Activated naive CD4-positive, alpha-beta T cell treated with anti-CD3 and anti-CD28 coated beads, Interleukin-2, amount 50 U/mL, for 24 hours (primary cell): Measurements from ENCODE around the gene SLC25A28.
A peak's percentile ranks its signal among the peaks of the same experiment; 100 is the strongest.
"Not testable (repeated sequence)": the region's sequence is repeated elsewhere in the genome, so short reads cannot be mapped to it uniquely, and the experiment has no call there.

Experiments
- H3K27ac Mint-ChIP-seq: one replicate; pipeline ENCODE4 v1.8.0; 2021; ENCODE audit warnings: mild to moderate bottlenecking, mixed read lengths
- H3K27me3 Mint-ChIP-seq: one replicate; pipeline ENCODE4 v1.8.0; 2021; ENCODE audit warnings: mixed read lengths
- H3K36me3 Mint-ChIP-seq: one replicate; pipeline ENCODE4 v1.8.0; 2021; ENCODE audit warnings: mixed read lengths
- H3K4me1 Mint-ChIP-seq: one replicate; pipeline ENCODE4 v1.8.0; 2021; ENCODE audit warnings: mixed read lengths
- H3K4me3 Mint-ChIP-seq: one replicate; pipeline ENCODE4 v1.8.0; 2021; ENCODE audit warnings: mild to moderate bottlenecking, mixed read lengths
- H3K9me3 Mint-ChIP-seq: one replicate; pipeline ENCODE4 v1.8.0; 2021; ENCODE audit warnings: mixed read lengths

SLC25A28 gene

GRCh38 chr10:99647601-99648151, 27.4 kb upstream of the SLC25A28 start:
- H3K27ac Mint-ChIP-seq: no peak overlapping the region
- H3K27me3 Mint-ChIP-seq: peaks cover 22% of the 10 kb centered on the region

DNA sequence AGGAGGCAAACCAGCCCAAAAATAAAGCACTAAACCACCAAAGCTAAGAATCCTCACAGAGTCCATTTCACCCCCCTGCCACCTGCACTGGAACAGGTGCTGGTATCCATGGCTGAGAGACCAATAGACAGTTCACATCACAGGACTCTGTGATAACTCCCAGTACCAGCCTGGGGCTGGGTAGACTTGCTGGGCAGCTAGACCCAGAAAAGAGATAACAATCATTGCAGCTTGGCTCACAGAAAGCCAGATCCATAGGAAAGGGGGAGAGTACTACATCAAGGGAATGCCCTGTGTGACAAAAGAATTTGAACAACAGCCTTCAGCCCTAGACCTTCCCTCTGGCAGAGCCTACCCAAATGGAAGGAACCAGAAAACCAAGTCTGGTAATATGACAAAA, 13.6 kb upstream of the SLC25A28 start:
- H3K36me3 Mint-ChIP-seq: peaks cover 1% of the 10 kb centered on the region
- H3K27ac Mint-ChIP-seq: no peak overlapping the region
- no peaks in the 10 kb centered on the region for H3K9me3 Mint-ChIP-seq
- no peaks in the 10 kb centered on the region for H3K4me1 Mint-ChIP-seq
- no peak overlapping the region for H3K4me3 Mint-ChIP-seq
- H3K27me3 Mint-ChIP-seq: peaks cover 22% of the 10 kb centered on the region

More at GRCh38 chr10:99647601-99648151, 27.4 kb upstream of the SLC25A28 start:
- Mint-ChIP-seq H3K4me1 (no peaks in the 10 kb centered on the region), H3K9me3 (no peaks in the 10 kb centered on the region), H3K36me3 (peaks cover 3% of the 10 kb centered on the region), H3K4me3 (no peak overlapping the region)

GRCh38 chr10:99631496-99631895, 11.3 kb upstream of the SLC25A28 start:
- Mint-ChIP-seq H3K9me3 (no peaks in the 10 kb centered on the region), H3K27ac (no peak overlapping the region), H3K4me3 (no peak overlapping the region), H3K27me3 (peaks cover 20% of the 10 kb centered on the region), H3K4me1 (no peaks in the 10 kb centered on the region), H3K36me3 (peaks cover 1% of the 10 kb centered on the region)

GRCh38 chr10:99630991-99631390, 10.8 kb upstream of the SLC25A28 start:
- Mint-ChIP-seq H3K4me3 (no peak overlapping the region), H3K27ac (no peak overlapping the region)

GRCh38 chr10:99630433-99630832, 10.2 kb upstream of the SLC25A28 start:
- peaks cover 1% of the 10 kb centered on the region for H3K36me3 Mint-ChIP-seq
- H3K27me3 Mint-ChIP-seq: peaks cover 20% of the 10 kb centered on the region
- H3K4me1 Mint-ChIP-seq: no peaks in the 10 kb centered on the region
- no peak overlapping the region for H3K27ac Mint-ChIP-seq
- H3K4me3 Mint-ChIP-seq: no peak overlapping the region
- no peaks in the 10 kb centered on the region for H3K9me3 Mint-ChIP-seq

More at GRCh38 chr10:99630991-99631390, 10.8 kb upstream of the SLC25A28 start:
- Mint-ChIP-seq H3K36me3 (peaks cover 1% of the 10 kb centered on the region), H3K27me3 (peaks cover 20% of the 10 kb centered on the region), H3K9me3 (no peaks in the 10 kb centered on the region), H3K4me1 (no peaks in the 10 kb centered on the region)

GRCh38 chr10:99629625-99629978, 9.4 kb upstream of the SLC25A28 start:
- Mint-ChIP-seq H3K4me3 (no peak overlapping the region), H3K4me1 (no peaks in the 10 kb centered on the region), H3K9me3 (no peaks in the 10 kb centered on the region), H3K27ac (no peak overlapping the region), H3K36me3 (peaks cover 1% of the 10 kb centered on the region), H3K27me3 (peaks cover 16% of the 10 kb centered on the region)

- Mint-ChIP-seq H3K27ac (no peak overlapping the region), H3K9me3 (no peaks in the 10 kb centered on the region)
Observed at GRCh38 chr10:99628923-99629624, 8.8 kb upstream of the SLC25A28 start.

DNA sequence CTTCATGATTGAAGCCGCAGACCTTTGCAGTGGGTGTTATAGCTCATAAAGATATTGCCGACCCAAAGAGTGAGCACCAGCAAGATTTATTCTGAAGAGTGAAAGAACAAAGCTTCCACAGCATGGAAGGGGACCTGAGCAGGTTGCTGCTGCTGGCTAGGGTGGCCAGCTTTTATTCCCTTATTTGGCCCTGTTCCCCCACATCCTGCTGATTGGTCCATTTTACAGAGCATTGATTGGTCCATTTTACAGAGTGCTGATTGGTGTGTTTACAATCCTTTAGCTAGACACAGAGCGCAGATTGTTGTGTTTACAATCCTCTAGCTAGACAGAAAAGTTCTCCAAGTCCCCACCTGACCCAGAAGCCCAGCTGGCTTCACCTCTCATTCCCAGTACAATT, 4.9 kb upstream of the SLC25A28 start:
- H3K4me3 Mint-ChIP-seq, H3K9me3 Mint-ChIP-seq, H3K36me3 Mint-ChIP-seq, H3K27me3 Mint-ChIP-seq, H3K27ac Mint-ChIP-seq: not testable (repeated sequence)
- H3K4me1 Mint-ChIP-seq: peaks cover 11% of the 10 kb centered on the region

More at GRCh38 chr10:99628923-99629624, 8.8 kb upstream of the SLC25A28 start:
- Mint-ChIP-seq H3K27me3 (peaks cover 11% of the 10 kb centered on the region), H3K4me1 (no peaks in the 10 kb centered on the region), H3K4me3 (no peak overlapping the region), H3K36me3 (no peaks in the 10 kb centered on the region)

DNA sequence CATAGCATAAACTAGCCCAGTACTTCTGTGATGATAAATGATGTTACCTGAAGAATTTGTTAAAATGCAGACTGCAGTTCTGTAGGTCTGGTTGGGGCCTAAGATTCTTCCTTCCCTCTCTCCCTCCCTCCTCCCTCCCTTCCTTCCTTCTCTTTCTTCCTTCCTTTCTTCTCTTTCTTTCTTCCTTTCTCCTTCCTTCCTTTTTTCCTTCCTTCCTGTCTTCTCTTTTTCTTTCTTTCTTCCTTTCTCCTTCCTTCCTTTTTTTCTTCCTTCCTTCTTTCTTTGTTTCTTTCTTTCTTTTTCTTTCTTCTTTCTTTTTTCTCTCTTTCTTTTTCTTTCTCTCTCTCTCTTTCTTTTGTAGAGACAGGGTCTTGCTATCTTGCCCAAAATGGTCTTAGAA, 3.7 kb upstream of the SLC25A28 start:
- H3K27ac Mint-ChIP-seq: peak overlapping the region; percentile 44
- peaks cover 15% of the 10 kb centered on the region for H3K4me1 Mint-ChIP-seq
- H3K4me3 Mint-ChIP-seq: no peak overlapping the region
- peaks cover under 1% of the 10 kb centered on the region for H3K36me3 Mint-ChIP-seq
- H3K27me3 Mint-ChIP-seq: peaks cover 3% of the 10 kb centered on the region
- H3K9me3 Mint-ChIP-seq: no peaks in the 10 kb centered on the region

DNA sequence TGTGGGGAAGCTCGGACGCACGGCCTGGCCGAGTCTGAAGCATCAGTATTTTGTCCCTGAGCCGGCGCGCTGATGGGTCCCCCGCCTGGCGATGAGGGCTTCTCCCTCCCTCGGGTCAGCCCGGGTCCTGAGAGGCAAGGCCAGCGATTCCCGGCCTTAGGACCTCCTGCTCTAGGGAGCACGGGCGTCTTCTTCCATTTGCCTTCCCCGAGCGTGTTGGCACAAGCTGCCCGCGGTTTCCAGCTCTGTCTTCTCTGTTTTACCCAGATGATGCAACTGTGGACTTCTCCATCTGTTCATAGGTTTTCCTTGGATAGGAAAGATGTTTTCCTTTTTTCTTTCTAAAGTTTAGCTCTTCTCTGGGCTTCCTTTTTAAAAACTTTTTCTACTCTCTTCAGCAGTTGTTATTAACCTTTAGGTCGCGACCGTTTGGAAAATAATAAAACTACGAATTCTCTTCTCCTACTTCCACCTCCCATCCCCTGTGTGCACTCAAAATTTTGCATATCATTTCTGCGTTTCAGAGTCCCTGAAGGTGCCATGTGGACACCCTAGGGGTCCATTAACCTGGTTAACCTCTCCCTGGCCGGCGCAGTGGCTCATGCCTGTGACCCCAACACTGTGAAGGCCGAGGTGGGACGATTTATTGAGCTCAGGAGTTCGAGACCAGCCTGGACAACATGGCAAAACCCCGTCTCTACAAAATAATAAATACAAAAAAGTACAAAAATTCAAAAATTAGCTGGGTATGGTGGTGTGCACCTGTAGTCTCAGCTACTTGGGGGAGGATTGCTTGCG, 1.4 kb upstream of the SLC25A28 start:
- Mint-ChIP-seq H3K27ac (peak overlapping the region; percentile 97), H3K4me1 (peaks cover 38% of the 10 kb centered on the region), H3K9me3 (no peaks in the 10 kb centered on the region), H3K36me3 (peaks cover 1% of the 10 kb centered on the region), H3K4me3 (peak overlapping the region; percentile 81), H3K27me3 (no peaks in the 10 kb centered on the region)

DNA sequence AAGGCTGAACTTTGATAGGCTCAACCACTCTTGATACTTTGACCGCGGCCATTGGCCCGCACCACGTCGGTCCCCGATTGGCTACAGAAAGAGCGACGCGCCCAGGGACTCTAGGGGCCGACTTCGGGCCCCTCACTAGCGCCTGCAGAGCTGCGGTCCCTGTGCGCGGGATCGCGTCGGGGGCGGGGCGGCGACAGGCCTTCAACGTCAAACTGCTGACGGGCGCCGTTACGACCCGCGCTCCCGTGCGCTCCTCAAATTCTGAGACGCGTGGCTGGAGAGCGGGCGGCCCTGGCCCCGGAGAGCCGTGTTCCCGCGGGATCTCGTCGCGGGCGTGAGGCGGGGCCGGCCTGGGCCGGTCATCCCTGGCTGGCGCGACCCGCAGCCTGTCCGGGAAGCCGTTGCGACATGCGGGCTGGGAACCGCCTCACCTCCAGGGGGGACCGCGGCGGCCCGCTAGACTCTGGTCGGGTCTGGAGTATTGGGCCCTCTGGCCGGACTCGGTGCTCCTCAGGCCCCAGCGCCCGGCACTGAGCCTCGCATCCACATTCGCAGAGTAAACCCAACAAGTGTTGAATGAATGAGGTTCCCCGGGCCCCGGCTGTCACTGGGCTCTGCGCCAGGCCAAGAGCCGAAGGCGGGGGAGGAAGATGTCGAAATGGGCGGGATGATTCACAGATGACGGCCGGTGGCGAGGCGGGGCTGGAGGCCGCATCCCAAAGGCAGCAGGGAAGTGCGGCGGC, 643 bp upstream of the SLC25A28 start:
- Mint-ChIP-seq H3K36me3 (peaks cover 1% of the 10 kb centered on the region), H3K9me3 (no peaks in the 10 kb centered on the region), H3K27ac (peak overlapping the region; percentile 97), H3K4me3 (peak overlapping the region; percentile 81), H3K4me1 (peaks cover 45% of the 10 kb centered on the region), H3K27me3 (no peaks in the 10 kb centered on the region)

GRCh38 chr10:99619090-99619800, 994 bp downstream of the SLC25A28 start:
- H3K27ac Mint-ChIP-seq: peak overlapping the region; percentile 90
- peak overlapping the region; percentile 89 for H3K4me3 Mint-ChIP-seq
- no peaks in the 10 kb centered on the region for H3K27me3 Mint-ChIP-seq
- no peaks in the 10 kb centered on the region for H3K9me3 Mint-ChIP-seq
- H3K36me3 Mint-ChIP-seq: peaks cover 1% of the 10 kb centered on the region
- peaks cover 52% of the 10 kb centered on the region for H3K4me1 Mint-ChIP-seq

DNA sequence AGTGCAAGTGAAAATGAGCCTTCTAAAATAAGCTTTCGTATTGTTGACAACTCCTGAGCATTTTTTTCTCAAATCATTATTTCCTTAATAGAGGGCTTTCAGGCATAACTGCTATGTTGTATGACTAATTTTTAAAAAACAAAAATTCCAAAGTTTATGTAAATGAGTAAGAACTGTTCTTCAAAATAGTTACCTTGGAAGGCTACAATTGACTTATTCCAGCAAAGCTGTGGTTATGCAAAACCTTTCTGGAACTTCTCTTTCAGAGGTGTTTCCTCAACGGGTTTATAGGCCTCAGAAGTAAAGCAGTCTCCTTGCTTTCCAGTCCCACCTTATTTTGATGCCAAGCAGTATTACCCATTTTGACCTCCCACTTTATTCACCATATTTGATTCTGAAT, 2.5 kb downstream of the SLC25A28 start:
- Mint-ChIP-seq H3K27ac (peak overlapping the region; percentile 66), H3K36me3 (peaks cover 1% of the 10 kb centered on the region), H3K4me1 (peaks cover 52% of the 10 kb centered on the region), H3K27me3 (no peaks in the 10 kb centered on the region), H3K9me3 (no peaks in the 10 kb centered on the region), H3K4me3 (peak overlapping the region; percentile 89)

DNA sequence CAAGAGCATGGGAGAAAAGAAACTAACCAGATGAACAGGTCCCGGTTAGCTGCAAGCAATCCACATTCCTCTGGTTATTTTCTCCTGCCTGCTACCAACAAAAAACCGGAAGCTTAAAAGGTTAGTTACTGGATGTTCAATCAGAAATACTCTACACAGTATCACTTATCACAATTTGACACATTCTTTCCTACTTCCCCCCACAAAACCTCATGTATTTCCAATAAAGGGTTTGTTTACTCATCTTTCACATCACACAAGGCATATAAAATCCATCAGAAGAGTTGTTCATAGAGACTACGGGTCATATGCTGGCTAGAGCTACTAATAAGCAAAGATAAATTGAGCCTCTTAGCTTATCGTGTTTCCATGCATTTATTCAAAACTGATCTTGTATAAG, 4.8 kb downstream of the SLC25A28 start:
- no peaks in the 10 kb centered on the region for H3K9me3 Mint-ChIP-seq
- peaks cover 49% of the 10 kb centered on the region for H3K4me1 Mint-ChIP-seq
- H3K27me3 Mint-ChIP-seq: no peaks in the 10 kb centered on the region
- no peak overlapping the region for H3K4me3 Mint-ChIP-seq
- peaks cover 1% of the 10 kb centered on the region for H3K36me3 Mint-ChIP-seq
- peak overlapping the region; percentile 26 for H3K27ac Mint-ChIP-seq
